Osteocyte (in vitro differentiated cells): ENCODE results near the gene PSENEN. TPM values are rescaled to one million over a fixed set of nuclear protein-coding genes. Genes with fewer than 3 reads are reported as not detected.

Source experiments
- DNase-seq: peaks from one replicate; pipeline ENCODE4 v3.0.0; 2021; ENCODE audit warnings: mixed read lengths; ENCODE audit not compliant: unreplicated experiment; ENCODE audit errors: extremely low spot score
- H3K27ac Mint-ChIP-seq: one replicate; pipeline ENCODE4 v1.8.0; 2021; ENCODE audit warnings: mild to moderate bottlenecking, mixed read lengths; ENCODE audit not compliant: unreplicated experiment
- H3K27me3 Mint-ChIP-seq: one replicate; pipeline ENCODE4 v1.8.0; 2021; ENCODE audit warnings: mixed read lengths; ENCODE audit not compliant: unreplicated experiment
- H3K36me3 Mint-ChIP-seq: one replicate; pipeline ENCODE4 v1.8.0; 2021; ENCODE audit warnings: mixed read lengths; ENCODE audit not compliant: unreplicated experiment
- H3K4me1 Mint-ChIP-seq: one replicate; pipeline ENCODE4 v1.8.0; 2021; ENCODE audit warnings: mixed read lengths; ENCODE audit not compliant: unreplicated experiment
- H3K4me3 Mint-ChIP-seq: one replicate; pipeline ENCODE4 v1.8.0; 2021; ENCODE audit warnings: mild to moderate bottlenecking, moderate library complexity, mixed read lengths; ENCODE audit not compliant: unreplicated experiment
- H3K9me3 Mint-ChIP-seq: one replicate; pipeline ENCODE4 v1.8.0; 2021; ENCODE audit warnings: mixed read lengths; ENCODE audit not compliant: unreplicated experiment
- CTCF ChIP-seq: fragments of 200-600 bp; sonication (generic); IDR thresholded peaks from 2 replicates; pipeline ENCODE4 v1.5.0; 2021; ENCODE audit warnings: antibody characterized with exemption, mild to moderate bottlenecking, moderate library complexity
- total RNA-seq: library from RNA; stranded (reverse); gene quantifications from 2 replicates; pipeline ENCODE4 v1.2.1, GENCODE V29; 2021

The PSENEN gene
- total RNA-seq, 1 donor from 2014 or later, result 72.6 TPM

DNA sequence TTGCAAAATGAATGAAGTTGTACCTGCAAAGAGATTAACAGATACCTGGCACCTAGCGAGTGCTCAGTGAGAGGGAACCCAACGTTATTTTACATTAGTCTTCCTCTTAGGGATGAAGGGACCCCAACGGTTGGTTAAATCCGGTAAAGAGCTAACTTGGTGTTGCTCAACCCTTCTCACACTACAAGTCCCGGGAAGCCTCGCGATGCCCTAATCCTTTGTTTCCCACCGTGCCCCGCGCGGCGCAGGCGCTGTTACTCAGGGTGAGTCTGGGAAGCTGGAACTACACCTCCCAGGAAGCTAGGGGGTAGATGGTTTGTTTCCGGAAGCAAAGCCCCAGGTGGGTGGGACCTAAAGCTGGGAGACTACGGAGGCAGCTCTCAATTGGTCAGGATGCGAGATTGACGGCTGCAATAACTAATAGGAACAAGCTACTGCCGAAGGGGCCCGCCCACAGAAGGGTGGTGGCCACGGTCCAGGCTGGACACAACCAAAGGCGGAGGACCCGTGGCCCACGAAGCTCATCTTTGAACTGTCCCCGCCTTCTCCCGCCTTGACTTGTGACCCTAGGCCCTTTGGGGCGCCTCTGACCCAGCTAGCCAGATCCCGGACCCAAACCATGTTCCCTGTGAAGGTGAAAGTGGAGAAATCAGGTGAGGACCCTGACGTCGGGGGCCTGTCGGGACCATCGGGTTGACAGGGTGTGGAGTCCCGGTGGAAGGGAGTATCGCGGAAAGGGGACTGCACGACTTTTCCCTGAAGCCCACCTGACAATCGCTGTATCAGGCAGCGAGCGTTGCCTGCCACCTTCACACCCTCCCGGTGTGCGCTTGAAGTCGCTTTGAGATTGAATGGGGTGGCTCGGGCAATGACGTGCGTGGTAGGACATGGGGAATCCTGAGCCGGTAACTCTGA lies 2.9 kb downstream of the PSENEN start, which contains the start of gene LIN37:
Gene LIN37, plus strand, starts transcription at position 471 of the 915 bp plus-strand sequence. Its CDS starts 149 bp downstream, at position 620.
- H3K36me3 Mint-ChIP-seq, result no peaks in the 10 kb centered on the region
- no peak for TF ChIP-seq CTCF
- H3K27me3 Mint-ChIP-seq, result no peaks in the 10 kb centered on the region
- H3K4me3 Mint-ChIP-seq, result peak within 1 kb of the TSS; percentile 96
- DNase-seq, result peak; percentile 99
- peak within 1 kb of the TSS; percentile 100 for H3K27ac Mint-ChIP-seq
- peaks cover 43% of the 10 kb centered on the region for H3K4me1 Mint-ChIP-seq
- H3K9me3 Mint-ChIP-seq, result no peaks in the 10 kb centered on the region

GRCh38 chr19:35750167-35750566 lies 4.7 kb downstream of the PSENEN start:
- Mint-ChIP-seq H3K27ac (peak overlapping the region; percentile 52), H3K27me3 (no peaks in the 10 kb centered on the region), H3K36me3 (peaks cover 7% of the 10 kb centered on the region), H3K4me1 (peaks cover 39% of the 10 kb centered on the region), H3K4me3 (peak overlapping the region; percentile 42), H3K9me3 (no peaks in the 10 kb centered on the region)
- no peak for TF ChIP-seq CTCF
- no peak for DNase-seq

- H3K27me3 Mint-ChIP-seq, result no peaks in the 10 kb centered on the region
- peaks cover 7% of the 10 kb centered on the region for H3K36me3 Mint-ChIP-seq
- no peak overlapping the region for H3K27ac Mint-ChIP-seq
- H3K4me3 Mint-ChIP-seq, result no peak overlapping the region
- H3K4me1 Mint-ChIP-seq, result peaks cover 34% of the 10 kb centered on the region
- no peaks in the 10 kb centered on the region for H3K9me3 Mint-ChIP-seq
- no peak for TF ChIP-seq CTCF
- no peak for DNase-seq
These were observed 6.6 kb downstream of the PSENEN start for GRCh38 chr19:35751839-35752745.

GRCh38 chr19:35752746-35753350 lies 7.4 kb downstream of the PSENEN start:
- no peak overlapping the region for H3K27ac Mint-ChIP-seq
- no peak for TF ChIP-seq CTCF
- peaks cover 7% of the 10 kb centered on the region for H3K36me3 Mint-ChIP-seq
- peaks cover 35% of the 10 kb centered on the region for H3K4me1 Mint-ChIP-seq
- DNase-seq, result no peak
- H3K27me3 Mint-ChIP-seq, result no peaks in the 10 kb centered on the region
- H3K4me3 Mint-ChIP-seq, result no peak overlapping the region
- no peaks in the 10 kb centered on the region for H3K9me3 Mint-ChIP-seq
